C4-2B (cell line): ENCODE results near the gene STEAP4.

Source experiments
- H3K27ac ChIP-seq: fragments of 450-650 bp; 2 replicates; pipeline ENCODE4 v1.5.1; 2017
- CTCF ChIP-seq: fragments of 450-650 bp; conservative IDR thresholded peaks from 2 replicates; pipeline ENCODE4 v1.5.1; 2017; ENCODE audit warnings: mild to moderate bottlenecking
- ZFX ChIP-seq: fragments of 450-650 bp; IDR thresholded peaks from 2 replicates; pipeline ENCODE4 v1.6.1; 2017

STEAP4 gene

DNA sequence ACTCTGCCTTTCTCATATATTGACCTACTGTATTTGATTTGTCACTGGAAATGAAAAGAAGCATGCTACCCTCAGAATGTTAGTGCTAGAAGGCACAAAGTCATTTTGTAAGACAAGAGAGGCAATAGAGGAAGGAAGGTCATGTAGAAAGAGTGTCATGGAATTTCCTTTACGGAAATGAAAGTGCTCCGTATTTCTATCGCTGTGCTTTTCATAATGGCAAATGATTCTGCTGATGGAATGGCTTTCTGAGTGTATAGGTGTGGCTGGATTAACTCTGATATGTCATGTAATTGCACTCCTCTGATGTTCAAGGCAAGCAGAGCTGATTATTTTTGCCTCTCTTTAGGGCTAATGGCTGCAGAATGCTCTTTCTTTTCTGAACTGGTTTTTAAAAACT is 15.5 kb upstream of the STEAP4 start:
- H3K27ac ChIP-seq = no peak overlapping the region
- TF ChIP-seq ZFX (no peak), CTCF (no peak)

DNA sequence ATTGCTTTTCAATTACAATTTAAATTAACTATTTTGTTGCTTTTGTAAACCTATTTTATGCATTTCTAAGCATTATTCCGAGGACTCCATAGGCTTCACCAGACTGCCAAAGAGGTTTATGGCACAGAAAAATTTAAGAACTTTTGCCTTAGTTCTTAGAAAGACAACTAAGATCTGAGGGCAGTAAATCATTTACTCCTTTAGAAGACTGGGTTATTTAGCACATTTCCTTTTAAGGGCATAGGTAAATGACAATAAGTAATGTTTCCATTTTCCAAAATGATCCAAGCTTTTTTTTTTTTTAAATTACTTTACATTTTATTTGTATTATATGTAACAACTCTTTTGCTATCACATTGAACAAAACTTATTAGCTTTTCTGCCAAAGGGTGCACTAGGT is 15.0 kb upstream of the STEAP4 start:
- H3K27ac ChIP-seq = no peak overlapping the region
- no peak for TF ChIP-seq ZFX
- no peak for TF ChIP-seq CTCF

GRCh38 chr7:88318196-88318595 is 11.5 kb upstream of the STEAP4 start:
- H3K27ac ChIP-seq = no peak overlapping the region
- TF ChIP-seq CTCF (no peak), ZFX (no peak)

- H3K27ac ChIP-seq = no peak overlapping the region
- TF ChIP-seq CTCF (no peak), ZFX (no peak)
Measured at GRCh38 chr7:88317422-88317821, 10.7 kb upstream of the STEAP4 start.

DNA sequence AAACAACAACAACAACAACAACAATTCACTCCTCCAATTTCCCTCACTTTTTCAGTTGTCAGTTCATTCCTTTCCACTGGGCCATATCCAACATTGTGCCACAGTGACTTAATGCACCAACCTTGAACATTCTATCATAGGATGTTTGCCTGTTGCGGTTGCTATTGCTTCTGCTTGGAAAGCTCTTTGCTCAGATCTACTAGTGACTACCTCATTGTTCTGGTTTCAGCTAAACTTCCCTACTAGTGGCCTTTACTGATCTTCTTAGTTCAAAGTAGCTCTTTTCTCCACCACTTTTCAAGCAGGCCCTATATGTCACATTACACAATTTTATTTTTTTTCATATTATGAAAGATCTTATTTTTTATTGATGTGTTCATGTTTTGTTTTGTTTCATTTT is 9.8 kb upstream of the STEAP4 start:
- TF ChIP-seq CTCF (no peak), ZFX (no peak)
- H3K27ac ChIP-seq = no peak overlapping the region

DNA sequence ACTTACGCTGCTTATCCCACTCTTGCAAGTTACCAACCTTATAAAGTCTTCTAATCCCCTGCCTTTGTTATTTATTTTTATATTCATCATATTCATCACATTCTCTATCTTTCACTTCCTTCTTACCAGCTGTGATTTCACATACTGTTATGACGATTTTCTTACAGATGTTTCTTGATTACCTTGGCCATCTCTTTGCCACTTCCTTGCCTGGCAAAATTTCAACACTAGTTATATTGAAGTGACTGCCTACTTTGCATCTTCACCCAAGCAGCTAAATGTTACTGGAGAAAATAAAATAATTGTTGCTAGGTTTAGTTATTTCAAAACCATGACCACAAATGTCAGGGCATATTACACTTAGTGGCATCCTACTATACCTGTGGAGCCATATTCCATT is 8.8 kb upstream of the STEAP4 start:
- no peak overlapping the region for H3K27ac ChIP-seq
- TF ChIP-seq ZFX (no peak), CTCF (no peak)

GRCh38 chr7:88314061-88314491 is 7.4 kb upstream of the STEAP4 start:
- no peak for TF ChIP-seq CTCF
- TF ChIP-seq ZFX = no peak
- H3K27ac ChIP-seq = no peak overlapping the region
